Mucosa of rectum (tissue), 2 donors: ENCODE measurements around the gene CNTNAP5.

Experiments used
- H3K27ac ChIP-seq, 2 donors: one replicate each; pipeline ENCODE4 v1.7.0; 2013; ENCODE audit warnings: inconsistent platforms in 2 of 2, low read depth in 2 of 2, low read length in 2 of 2
- H3K27me3 ChIP-seq, 2 donors: one replicate each; pipeline ENCODE4 v1.7.0; 2013; ENCODE audit warnings: low read length in 2 of 2; ENCODE audit not compliant: control insufficient read depth in 2 of 2, insufficient read depth in 2 of 2
- H3K36me3 ChIP-seq, 2 donors: one replicate each; pipeline ENCODE4 v1.7.0; 2013; ENCODE audit warnings: low read length in 2 of 2; ENCODE audit not compliant: control insufficient read depth in 2 of 2, insufficient read depth in 2 of 2
- H3K4me1 ChIP-seq, 2 donors: one replicate each; pipeline ENCODE4 v1.7.0; 2013; ENCODE audit warnings: low read length in 2 of 2, mild to moderate bottlenecking in 1 of 2; ENCODE audit not compliant: control insufficient read depth in 2 of 2, insufficient read depth in 2 of 2
- H3K4me3 ChIP-seq, 2 donors: one replicate each; pipeline ENCODE4 v1.7.0; 2013; ENCODE audit warnings: low read length in 2 of 2
- H3K9ac ChIP-seq, 2 donors: one replicate each; pipeline ENCODE4 v1.7.0; 2013; ENCODE audit warnings: low read length in 2 of 2, low read depth in 1 of 2, mild to moderate bottlenecking in 1 of 2
- H3K9me3 ChIP-seq, 2 donors: one replicate each; pipeline ENCODE4 v1.7.0; 2013; ENCODE audit warnings: low read length in 2 of 2; ENCODE audit not compliant: control insufficient read depth in 2 of 2
- donor health status: healthy.
- donor health status: Normal muscosa, but diverticular disease.

CNTNAP5 gene

DNA sequence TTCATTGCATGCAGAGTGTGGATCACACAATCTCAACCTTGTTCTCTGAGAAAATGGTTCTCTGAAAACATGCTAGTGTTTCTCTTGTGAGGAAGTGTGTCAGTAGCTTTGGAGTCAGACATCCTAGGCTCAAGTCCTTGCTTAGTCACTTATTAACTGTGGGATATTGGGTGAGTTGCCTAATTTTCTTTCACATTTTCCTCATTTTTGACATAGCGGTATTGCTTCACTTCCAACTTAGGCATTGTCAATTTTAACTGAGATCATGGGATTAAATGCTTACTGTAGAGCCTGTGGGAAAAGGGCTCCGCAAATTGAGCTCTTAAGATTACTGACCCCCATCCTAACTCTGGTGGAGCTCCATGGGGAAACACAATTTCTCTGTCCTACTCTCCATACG is 622.2 kb downstream of the CNTNAP5 start:
- Histone ChIP-seq H3K36me3 (no peaks in the 10 kb centered on the region), H3K9ac (no peak overlapping the region), H3K9me3 (no peaks in the 10 kb centered on the region), H3K27ac (no peak overlapping the region), H3K27me3 (no peaks in the 10 kb centered on the region), H3K4me1 (no peaks in the 10 kb centered on the region), H3K4me3 (no peak overlapping the region)

DNA sequence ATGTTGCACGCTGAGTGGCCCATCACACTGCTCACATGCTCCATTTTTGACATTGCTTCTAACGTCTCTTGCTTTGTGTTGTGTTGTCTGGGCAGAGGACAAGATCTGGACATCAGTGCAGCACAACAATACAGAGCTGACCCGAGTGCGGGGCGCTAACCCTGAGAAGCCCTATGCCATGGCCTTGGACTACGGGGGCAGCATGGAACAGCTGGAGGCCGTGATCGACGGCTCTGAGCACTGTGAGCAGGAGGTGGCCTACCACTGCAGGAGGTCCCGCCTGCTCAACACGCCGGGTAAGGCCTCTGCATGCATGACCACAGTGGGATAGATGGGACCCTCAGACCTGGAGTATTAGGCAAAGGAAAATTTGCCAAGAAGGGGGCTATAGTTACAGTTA is 622.6 kb downstream of the CNTNAP5 start:
- no peaks in the 10 kb centered on the region for H3K9me3 ChIP-seq
- H3K27me3 ChIP-seq: no peaks in the 10 kb centered on the region
- H3K9ac ChIP-seq: no peak overlapping the region
- H3K4me1 ChIP-seq: no peaks in the 10 kb centered on the region
- no peaks in the 10 kb centered on the region for H3K36me3 ChIP-seq
- H3K4me3 ChIP-seq: no peak overlapping the region
- H3K27ac ChIP-seq: no peak overlapping the region

DNA sequence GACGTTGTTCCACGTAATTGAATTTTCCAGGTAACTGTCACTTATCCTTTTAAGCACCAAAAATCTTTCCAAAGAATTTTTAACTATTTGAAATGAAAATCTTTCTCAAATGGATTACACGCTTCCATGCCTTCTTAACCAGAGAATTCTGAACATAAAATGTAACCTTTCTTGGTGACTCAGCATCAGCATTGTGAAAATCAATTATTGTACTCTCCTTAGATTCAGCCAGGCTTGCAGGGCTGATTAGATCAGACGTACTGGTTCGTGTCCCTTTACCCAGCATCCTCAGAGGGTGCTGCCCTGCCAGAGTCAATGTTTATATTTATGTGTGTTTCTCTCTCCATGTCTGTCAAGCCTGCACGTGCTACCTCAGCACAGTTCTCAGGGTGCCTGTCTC is 623.9 kb downstream of the CNTNAP5 start:
- H3K4me1 ChIP-seq: no peaks in the 10 kb centered on the region
- H3K27ac ChIP-seq: no peak overlapping the region
- H3K36me3 ChIP-seq: no peaks in the 10 kb centered on the region
- H3K9ac ChIP-seq: no peak overlapping the region
- H3K4me3 ChIP-seq: no peak overlapping the region
- no peaks in the 10 kb centered on the region for H3K27me3 ChIP-seq
- no peaks in the 10 kb centered on the region for H3K9me3 ChIP-seq

- Histone ChIP-seq H3K36me3 (no peaks in the 10 kb centered on the region), H3K9me3 (no peaks in the 10 kb centered on the region), H3K27me3 (no peaks in the 10 kb centered on the region), H3K4me3 (no peak overlapping the region), H3K9ac (no peak overlapping the region), H3K27ac (no peak overlapping the region), H3K4me1 (no peaks in the 10 kb centered on the region)
Observed at GRCh38 chr2:124652099-124652498, 627.0 kb downstream of the CNTNAP5 start.

DNA sequence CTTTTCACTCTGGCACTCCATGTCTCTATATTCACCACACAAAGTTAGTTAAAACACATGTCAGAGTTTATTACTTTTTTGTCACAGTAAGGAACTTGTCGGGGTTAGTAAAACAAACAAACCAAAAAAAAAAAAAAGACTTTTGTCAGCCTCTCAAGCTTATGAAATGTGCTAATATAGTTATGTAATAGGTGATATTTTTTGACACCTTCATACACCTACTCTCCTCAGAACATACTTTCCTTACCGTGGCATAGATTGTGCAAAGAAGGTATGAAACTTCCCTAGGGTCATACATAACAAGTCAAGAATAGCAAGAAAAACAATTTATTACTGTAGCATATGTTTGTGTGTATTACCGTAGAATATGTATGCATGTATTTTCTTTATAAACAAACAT is 633.3 kb downstream of the CNTNAP5 start:
- no peaks in the 10 kb centered on the region for H3K36me3 ChIP-seq
- H3K9me3 ChIP-seq: no peaks in the 10 kb centered on the region
- H3K4me1 ChIP-seq: no peaks in the 10 kb centered on the region
- no peak overlapping the region for H3K4me3 ChIP-seq
- H3K27me3 ChIP-seq: no peaks in the 10 kb centered on the region
- H3K27ac ChIP-seq: no peak overlapping the region
- no peak overlapping the region for H3K9ac ChIP-seq

GRCh38 chr2:124661558-124661957 is 636.5 kb downstream of the CNTNAP5 start:
- no peak overlapping the region for H3K9ac ChIP-seq
- H3K27ac ChIP-seq: no peak overlapping the region
- H3K9me3 ChIP-seq: no peaks in the 10 kb centered on the region
- no peaks in the 10 kb centered on the region for H3K36me3 ChIP-seq
- no peaks in the 10 kb centered on the region for H3K4me1 ChIP-seq
- H3K4me3 ChIP-seq: no peak overlapping the region
- H3K27me3 ChIP-seq: no peaks in the 10 kb centered on the region

DNA sequence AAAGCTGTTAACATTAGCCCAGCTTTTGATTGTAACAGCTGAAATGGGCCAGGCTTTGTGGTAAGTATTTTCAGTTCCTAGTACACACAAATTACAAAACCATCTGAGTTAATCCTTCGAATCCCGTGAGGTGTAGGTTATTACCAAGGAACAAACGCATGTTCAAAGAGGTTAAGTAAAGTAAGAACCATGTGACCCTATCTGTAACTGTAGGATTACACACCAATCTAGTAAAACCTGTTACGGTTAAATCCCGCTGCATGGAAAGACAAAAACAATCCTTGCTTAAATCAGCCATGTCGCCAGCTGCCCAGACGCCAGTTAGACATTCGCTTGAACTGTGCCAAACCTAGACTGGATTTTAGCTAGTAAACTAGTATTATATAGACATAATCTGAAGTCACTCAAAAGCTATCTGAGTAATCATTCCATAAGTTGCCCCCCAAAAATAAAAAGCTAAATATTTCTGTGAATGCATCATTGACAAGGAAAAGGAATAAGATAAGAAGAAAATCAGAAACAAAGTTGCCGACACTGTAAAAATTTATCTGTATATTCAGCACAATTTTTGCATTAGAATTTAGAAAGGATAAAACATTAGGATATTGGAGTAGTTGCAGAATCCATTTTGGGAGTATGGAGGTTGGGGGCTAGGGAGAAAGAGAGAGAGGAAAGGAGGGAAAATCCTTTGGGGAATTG is 638.0 kb downstream of the CNTNAP5 start:
- H3K27ac ChIP-seq: no peak overlapping the region
- no peak overlapping the region for H3K9ac ChIP-seq
- H3K36me3 ChIP-seq: no peaks in the 10 kb centered on the region
- peaks cover 0 to 3% of the 10 kb centered on the region in 2 donors for H3K4me1 ChIP-seq
- H3K27me3 ChIP-seq: no peaks in the 10 kb centered on the region
- no peaks in the 10 kb centered on the region for H3K9me3 ChIP-seq
- no peak overlapping the region for H3K4me3 ChIP-seq

- H3K4me1 ChIP-seq: peaks cover 0 to 3% of the 10 kb centered on the region in 2 donors
- no peaks in the 10 kb centered on the region for H3K36me3 ChIP-seq
- H3K27ac ChIP-seq: no peak overlapping the region
- no peaks in the 10 kb centered on the region for H3K27me3 ChIP-seq
- no peak overlapping the region for H3K4me3 ChIP-seq
- H3K9me3 ChIP-seq: no peaks in the 10 kb centered on the region
- H3K9ac ChIP-seq: no peak overlapping the region
Observed at GRCh38 chr2:124663645-124663997, 638.5 kb downstream of the CNTNAP5 start.

GRCh38 chr2:124664363-124664762 is 639.3 kb downstream of the CNTNAP5 start:
- no peak overlapping the region for H3K27ac ChIP-seq
- H3K36me3 ChIP-seq: no peaks in the 10 kb centered on the region
- no peak overlapping the region for H3K4me3 ChIP-seq
- H3K9me3 ChIP-seq: no peaks in the 10 kb centered on the region
- H3K9ac ChIP-seq: no peak overlapping the region
- no peaks in the 10 kb centered on the region for H3K27me3 ChIP-seq
- peaks cover 0 to 3% of the 10 kb centered on the region in 2 donors for H3K4me1 ChIP-seq

DNA sequence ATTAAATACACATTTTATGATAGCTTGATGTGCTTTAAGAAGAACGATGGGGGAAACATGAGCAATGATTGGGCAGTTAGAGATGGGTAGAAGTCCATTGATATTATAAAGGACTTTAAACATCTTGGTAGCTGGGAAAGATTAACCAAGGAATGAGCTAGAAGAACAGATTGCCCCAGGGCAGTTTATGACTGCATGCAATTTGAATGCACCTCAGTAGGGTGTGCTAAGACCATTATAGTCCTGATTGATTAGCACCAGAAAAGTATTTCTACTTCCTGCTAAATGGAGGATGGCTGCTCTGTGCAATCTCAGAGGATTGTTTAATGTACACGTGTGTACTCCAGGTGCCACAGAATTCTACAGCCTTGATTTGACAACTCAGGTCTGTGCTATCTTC is 641.9 kb downstream of the CNTNAP5 start:
- H3K36me3 ChIP-seq: no peaks in the 10 kb centered on the region
- no peaks in the 10 kb centered on the region for H3K27me3 ChIP-seq
- H3K4me1 ChIP-seq: peaks cover 0 to 3% of the 10 kb centered on the region in 2 donors
- H3K27ac ChIP-seq: no peak overlapping the region
- H3K9ac ChIP-seq: no peak overlapping the region
- H3K4me3 ChIP-seq: no peak overlapping the region
- no peaks in the 10 kb centered on the region for H3K9me3 ChIP-seq

- Histone ChIP-seq H3K27ac (no peak overlapping the region), H3K9ac (no peak overlapping the region), H3K27me3 (no peaks in the 10 kb centered on the region), H3K4me3 (no peak overlapping the region), H3K4me1 (peaks cover 0 to 3% of the 10 kb centered on the region in 2 donors), H3K36me3 (no peaks in the 10 kb centered on the region), H3K9me3 (no peaks in the 10 kb centered on the region)
Observed at GRCh38 chr2:124668161-124668560, 643.1 kb downstream of the CNTNAP5 start.
